Measurements from ENCODE around the gene CEP68.

CEP68 gene

DNA sequence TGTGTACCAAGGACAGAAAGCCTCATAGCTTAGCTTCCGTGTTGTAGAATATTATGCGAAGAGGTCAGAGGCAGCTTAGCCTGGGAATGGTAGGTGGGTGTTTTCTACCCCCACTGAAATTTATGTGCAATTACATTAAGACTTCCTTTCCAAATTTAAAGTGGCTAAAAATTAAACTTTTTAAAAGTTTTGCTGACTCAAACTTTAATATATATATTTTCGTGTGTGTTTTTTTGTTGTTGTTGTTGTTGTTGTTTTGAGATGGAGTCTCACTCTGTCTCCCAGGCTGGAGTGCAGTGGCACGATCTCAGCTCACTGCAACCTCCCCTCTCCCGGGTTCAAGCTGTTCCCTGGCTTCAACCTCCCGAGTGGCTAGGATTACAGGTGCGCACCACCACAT lies 77.9 kb downstream of the CEP68 start:
- no peak for DNase-seq

DNA sequence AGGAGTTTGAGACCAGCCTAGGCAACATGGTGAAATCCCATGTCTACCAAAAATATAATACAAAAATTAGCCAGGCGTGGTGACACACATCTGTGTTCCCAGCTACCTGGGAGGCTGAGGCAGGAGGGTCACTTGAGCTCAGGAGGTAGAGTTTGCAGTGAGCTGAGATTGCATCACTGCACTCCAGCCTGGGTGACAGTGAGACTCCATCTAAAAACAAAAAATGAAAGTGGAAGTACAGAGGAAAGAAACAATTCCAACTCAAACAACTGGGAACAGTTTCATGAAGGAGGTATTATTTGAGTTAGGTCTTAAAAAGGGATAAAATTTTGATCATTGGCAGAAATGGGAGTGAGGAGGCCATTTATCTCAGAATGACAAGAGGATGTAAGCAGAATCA lies 80.0 kb downstream of the CEP68 start:
- DNase-seq, result no peak

All from NCI-H1105 (cell line).